Vagina (tissue), 2 donors: ENCODE data around the gene TGM5.

Experiments used
- POLR2AphosphoS5 ChIP-seq, 2 donors: sonication (generic); formaldehyde crosslinking; IDR thresholded peaks; one replicate each; pipeline ENCODE4 v1.9.0; 2017; ENCODE audit warnings: antibody characterized with exemption in 2 of 2, mild to moderate bottlenecking in 2 of 2, low read depth in 1 of 2; ENCODE audit not compliant: insufficient read depth in 1 of 2
- TF ChIP-seq, protein P1 (sequence below), 3 experiments: fragments of 450-650 bp in 2 of 3; fragments of 200-600 bp in 1 of 3; sonication (generic) in 1 of 3; IDR thresholded peaks; one replicate each; pipeline ENCODE4 v1.5.1; 2017 to 2019; ENCODE audit warnings: antibody characterized with exemption in 3 of 3, mild to moderate bottlenecking in 2 of 3, moderate library complexity in 2 of 3

DNA sequence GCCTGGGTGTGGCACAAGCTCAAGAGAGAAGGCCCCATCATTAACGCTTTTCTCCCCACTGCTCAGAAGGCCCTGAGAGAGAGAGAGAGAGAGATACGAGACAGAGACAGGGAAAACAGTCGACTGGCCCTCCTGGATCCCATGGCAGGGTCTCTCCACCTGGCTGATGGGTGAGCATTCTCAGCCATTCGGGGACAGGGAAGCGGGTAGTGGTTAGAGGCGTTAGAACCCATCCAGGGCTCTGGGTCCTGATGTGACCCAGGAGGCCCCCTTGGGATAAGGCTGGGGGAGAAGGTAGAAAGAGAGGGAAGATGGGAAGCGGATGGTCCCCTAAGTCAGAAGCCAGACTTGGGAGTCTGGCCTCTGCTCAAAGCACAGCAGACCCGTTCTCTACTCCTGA lies 7.9 kb downstream of the TGM5 start:
- TF ChIP-seq, protein P1, sequence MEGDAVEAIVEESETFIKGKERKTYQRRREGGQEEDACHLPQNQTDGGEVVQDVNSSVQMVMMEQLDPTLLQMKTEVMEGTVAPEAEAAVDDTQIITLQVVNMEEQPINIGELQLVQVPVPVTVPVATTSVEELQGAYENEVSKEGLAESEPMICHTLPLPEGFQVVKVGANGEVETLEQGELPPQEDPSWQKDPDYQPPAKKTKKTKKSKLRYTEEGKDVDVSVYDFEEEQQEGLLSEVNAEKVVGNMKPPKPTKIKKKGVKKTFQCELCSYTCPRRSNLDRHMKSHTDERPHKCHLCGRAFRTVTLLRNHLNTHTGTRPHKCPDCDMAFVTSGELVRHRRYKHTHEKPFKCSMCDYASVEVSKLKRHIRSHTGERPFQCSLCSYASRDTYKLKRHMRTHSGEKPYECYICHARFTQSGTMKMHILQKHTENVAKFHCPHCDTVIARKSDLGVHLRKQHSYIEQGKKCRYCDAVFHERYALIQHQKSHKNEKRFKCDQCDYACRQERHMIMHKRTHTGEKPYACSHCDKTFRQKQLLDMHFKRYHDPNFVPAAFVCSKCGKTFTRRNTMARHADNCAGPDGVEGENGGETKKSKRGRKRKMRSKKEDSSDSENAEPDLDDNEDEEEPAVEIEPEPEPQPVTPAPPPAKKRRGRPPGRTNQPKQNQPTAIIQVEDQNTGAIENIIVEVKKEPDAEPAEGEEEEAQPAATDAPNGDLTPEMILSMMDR (IDR thresholded peaks at IDR 0.05): no peak
- no peak for TF ChIP-seq POLR2AphosphoS5 (IDR thresholded peaks at IDR 0.05; ENCODE audit: insufficient read depth in 1 of 2, low read depth in 1 of 2)
